GM18873 (cell line): ENCODE measurements around the gene MARK1.

Experiments used
- ATAC-seq: cut with Tn5 transposase; IDR thresholded peaks from one replicate; pipeline ENCODE4 v1.9.1; 2021; ENCODE audit warnings: mild to moderate bottlenecking, moderate library complexity, moderate number of reproducible peaks; ENCODE audit not compliant: unreplicated experiment, low FRiP score

The MARK1 gene

DNA sequence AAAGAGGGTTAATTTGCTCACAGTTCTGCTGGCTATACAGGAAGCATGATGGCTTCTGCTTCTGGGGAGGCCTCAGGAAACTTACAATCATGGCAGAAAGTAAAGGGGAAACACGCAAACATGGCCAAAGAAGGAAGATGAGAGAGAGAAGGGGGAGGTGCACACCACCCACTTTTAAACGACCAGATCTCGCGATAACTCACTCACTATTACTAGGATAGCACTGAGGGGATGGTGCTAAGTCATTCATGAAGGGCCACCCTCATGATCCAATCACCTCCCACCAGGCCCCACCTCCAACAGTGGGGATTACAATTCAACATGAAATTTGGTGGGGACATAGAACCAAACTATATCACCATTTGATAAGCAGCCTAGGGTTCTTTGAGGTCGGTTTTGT lies 159.9 kb downstream of the MARK1 start:
- ATAC-seq, result no peak

DNA sequence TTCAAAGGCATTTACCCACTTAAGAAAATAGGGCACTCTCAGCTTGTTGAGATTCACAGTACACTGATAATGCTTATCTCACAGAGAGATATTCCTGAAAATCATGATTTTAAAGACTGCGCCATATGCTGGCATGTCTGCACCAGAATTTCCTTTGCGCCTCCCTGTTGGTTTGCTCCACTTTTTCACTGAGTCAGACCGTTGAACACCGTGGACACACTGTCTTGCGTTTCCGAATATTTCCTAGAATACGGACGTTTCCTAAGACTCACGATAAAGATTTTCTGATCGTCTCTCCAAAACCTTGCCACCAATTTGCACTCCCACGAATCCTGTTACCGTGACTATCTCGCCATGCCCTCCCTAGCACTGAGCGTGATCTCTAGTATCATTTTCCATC lies 161.7 kb downstream of the MARK1 start:
- no peak for ATAC-seq

DNA sequence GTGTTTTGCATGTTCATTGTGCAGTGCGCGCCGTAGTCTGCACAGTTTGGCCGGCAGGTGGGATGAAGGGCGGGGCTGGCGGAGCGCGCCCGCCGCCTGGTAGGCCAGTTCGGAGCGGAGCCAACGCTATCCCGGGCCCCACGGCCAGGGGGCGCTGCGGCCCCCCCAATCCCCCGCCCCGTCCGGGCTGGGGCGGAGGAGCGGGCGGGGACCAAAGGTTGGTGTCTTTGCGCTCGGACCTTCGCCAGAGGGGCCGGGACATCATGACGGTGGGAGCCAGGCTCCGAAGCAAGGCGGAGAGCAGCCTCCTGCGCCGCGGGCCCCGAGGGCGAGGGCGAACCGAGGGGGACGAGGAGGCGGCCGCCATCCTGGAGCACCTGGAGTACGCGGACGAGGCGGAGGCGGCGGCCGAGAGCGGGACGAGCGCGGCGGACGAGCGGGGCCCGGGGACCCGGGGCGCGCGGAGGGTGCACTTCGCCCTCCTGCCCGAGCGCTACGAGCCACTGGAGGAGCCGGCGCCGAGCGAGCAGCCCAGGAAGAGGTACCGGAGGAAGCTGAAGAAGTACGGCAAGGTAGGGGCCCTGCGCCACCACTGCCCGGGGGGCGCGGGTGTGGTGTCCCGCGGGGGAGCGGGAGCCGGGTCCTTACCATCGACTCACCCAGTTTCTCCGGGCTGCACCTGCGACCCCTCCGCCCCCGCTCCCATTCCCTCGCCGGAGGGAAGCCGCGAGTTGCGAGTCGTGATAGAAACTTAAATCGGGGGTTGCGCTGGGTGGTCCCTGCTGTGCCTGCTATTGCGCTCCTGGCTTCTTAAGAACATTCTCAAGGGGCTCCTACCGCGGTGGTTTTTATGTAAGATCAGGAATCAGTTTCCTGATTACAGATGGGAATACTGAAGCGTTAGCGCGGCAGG lies 162.5 kb downstream of the MARK1 start, which contains the start of gene C1orf115:
C1orf115 (plus strand) TSS at position 224 of the 913 bp plus-strand sequence; CDS start at position 264, 40 bp downstream.
- ATAC-seq, result peak; percentile 96

DNA sequence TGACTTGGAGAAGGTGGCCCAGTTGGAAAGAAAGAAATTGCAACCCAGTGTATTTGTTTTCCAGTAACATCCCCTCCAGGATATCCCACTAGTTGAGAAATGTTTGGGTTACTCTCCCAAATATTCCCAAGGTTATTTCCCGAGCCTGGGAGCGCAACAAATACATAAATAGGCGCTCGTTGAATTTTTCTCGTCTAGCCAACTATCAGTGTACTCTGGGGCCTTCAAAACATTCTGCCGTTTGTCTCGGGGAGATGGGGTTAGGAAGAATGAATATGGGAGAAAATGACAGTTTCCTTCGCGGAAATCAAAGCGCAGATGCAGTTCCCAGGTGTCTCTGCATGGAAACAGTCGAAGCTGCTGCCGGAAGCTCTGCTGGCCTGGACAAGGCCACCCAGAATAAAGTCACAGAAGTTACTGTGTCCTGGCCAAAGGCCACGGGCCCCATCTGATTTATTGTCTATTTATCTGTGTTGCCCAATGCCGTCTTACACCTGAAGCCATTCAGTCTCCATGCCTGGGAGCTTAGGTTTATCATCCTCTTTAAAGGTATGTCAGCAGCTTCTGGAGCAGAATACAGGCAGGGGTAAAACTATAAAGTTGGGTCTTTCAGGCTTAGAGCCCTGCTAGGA lies 163.2 kb downstream of the MARK1 start:
- no peak for ATAC-seq

DNA sequence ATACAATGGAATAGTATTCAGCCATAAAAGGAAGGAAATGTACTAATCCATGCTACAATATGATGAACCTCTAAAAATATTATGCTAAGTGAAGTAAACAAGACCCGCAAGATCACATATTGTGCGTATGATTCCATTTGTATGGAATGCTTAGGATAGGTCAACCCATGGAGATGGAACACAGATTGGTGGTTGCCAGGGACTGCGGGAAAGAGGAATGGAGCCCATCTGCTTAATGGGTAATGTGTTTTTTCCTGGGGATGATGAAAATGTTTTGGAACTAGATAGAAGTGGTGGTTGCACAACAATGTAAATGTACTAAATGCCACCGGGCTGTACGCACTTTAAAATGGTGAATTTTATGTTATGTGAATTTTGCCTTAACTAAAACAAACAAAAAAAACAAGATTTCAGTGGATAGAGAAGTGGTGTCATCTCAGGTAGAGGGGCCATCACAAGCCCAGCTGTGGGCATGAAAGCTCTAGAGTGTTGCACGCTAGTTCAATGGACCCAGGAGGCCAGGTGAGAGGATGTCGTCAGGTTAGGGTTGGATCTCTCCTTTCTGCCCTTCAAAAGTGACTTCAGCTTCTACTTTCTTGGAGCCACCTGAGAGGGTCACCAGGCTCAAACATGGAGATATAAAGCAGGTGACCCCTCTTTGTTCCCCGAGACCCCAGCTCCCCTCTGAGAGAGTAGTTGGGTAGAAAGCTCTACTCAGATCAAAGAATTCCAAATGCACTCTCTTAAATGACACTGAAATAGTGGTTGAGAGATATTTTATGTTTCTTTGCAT lies 164.7 kb downstream of the MARK1 start:
- ATAC-seq, result no peak

DNA sequence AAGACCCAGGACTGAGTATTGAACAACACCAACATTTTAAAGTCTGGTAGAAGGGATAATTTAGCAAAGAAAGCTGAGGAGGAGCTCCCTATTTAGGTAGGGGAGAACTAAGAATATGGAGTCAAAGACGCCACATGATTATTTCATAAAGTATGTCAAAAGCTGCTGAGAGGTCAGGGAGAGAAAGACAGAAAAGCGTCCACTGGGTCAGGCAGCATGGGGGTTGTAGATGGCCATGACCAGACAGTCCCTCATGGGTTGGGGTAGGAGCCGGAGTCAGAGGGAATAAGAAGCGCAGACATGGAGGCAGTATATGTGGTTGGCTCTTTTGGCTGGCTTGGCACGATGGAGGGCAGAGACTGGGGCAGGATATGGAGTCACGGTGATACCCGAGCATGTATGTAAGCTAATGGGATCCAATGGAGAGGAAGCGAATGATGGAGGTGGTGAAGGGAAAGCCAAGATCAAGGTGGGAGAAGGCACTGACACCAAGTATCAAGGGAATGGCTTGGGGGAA lies 167.0 kb downstream of the MARK1 start:
- ATAC-seq, result no peak

DNA sequence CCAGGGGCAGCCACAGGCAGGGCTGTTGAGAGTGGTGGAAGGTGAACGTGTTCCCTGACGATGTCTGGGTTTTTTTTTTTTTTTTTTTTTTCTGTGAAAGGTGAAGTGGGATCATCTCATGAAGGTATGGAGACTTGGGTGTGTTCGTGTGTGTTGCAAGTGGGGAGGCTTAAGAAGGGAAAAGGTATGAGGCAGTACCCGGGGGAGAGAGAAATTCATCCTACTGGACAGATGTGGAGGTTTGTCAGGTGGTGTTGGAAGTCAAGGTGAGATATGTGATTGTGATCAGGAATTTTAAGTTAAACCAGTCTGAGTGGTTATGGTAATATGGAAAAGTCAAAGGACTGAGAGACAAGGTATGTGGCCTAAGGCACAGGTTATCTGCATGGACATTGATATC lies 167.5 kb downstream of the MARK1 start:
- no peak for ATAC-seq

DNA sequence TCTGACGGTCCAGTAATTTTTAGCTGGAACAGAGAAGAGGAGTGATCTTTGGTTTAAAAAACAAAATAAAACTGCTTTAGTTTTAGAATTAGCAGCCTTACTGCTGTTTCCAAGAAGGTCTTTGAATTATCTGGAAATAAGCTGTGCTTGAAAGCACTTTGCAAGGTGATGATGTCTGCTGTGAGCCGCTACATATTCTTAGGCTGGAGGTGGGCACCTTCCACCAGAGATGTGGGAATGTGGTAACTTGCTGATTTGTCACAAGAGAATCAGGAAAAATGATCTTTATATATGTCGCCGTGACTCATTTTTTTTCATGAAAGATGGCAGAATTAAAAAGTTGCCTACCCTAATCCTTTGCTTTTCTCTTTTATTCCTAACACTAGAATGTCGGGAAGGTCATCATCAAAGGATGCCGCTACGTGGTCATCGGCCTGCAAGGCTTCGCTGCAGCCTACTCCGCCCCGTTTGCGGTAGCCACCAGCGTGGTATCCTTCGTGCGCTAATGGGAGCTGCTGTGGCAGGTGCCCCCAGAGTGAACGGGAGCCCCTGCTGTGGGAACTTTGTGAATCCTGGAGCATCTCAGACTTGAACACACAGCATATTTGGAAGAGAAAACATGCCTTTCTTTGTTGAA lies 168.4 kb downstream of the MARK1 start:
- ATAC-seq, result no peak

DNA sequence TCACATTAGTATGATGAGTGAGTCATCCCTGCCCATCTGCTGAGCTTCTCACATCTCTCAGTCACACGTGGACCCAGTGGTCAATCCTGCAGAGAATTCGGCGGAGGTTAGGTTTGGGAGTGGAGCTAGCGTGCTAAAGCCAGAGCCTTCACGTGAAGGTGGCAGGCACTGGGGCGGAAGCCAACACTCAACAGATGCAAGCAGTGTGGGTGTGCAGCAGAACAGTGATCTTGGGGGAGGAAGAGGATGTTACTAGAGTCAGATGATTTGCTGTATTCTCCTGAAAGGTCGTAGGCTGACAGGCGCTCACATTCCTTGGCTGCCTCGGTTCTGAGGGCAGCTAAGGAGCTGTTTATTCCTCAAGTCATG lies 168.9 kb downstream of the MARK1 start:
- no peak for ATAC-seq

DNA sequence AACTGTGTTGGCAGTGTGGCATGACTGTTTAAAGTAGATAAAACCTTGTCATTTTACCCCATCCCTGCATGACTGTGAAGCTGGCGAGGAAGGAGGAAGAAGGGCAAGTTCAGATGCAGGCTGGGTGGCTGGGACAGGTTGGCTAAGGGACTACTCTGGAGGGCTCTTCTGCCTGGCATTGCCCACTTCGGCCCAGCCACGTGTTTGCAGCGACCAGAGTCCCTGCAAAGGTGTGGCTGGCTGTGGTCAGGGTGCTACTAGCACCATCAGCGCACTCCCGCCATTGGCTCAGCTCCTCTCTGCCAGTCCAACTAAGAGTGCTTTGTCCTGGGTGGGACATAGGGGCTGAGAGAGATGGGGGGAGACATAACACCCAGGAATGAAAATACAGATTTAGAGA lies 169.4 kb downstream of the MARK1 start:
- no peak for ATAC-seq

DNA sequence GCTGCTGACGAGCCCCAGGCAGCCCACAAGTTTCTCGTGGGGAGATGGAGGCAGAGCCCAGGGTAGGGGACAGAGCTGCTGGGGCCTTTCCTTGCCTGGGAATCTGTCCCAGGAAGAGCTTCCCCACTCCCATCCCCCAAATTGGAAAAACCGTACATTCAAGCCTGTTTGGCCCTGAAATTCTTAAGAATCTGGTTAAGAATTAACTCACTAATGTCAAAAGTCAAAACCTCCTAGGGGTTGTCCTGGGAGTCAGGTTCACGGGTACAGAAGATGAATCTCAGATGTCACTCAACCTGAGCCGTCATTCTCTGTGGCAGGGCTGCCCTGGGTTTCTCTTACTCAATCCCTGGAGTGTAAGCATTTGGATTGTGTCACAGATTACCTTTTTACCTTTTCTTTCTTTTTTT lies 170.7 kb downstream of the MARK1 start:
- no peak for ATAC-seq

DNA sequence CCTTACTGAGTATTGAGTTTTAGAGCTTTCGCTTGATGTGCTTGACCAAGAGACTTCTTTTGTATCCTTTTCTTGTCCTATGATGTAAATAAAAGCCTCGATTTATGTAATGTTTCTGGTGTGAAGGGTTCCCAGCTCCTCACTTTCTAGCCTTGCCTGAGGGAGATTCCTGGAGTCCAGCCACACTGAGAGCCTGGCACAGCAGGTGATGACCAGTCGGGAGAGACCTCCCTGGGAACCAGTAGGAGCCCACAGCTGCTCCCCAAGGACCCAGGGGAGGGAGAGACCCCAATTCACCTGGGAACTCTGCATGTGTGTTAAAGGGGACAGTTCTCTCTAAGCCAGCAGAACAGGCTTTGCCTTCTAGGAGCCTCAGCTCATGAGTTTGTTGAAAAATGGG lies 171.1 kb downstream of the MARK1 start:
- ATAC-seq, result no peak

DNA sequence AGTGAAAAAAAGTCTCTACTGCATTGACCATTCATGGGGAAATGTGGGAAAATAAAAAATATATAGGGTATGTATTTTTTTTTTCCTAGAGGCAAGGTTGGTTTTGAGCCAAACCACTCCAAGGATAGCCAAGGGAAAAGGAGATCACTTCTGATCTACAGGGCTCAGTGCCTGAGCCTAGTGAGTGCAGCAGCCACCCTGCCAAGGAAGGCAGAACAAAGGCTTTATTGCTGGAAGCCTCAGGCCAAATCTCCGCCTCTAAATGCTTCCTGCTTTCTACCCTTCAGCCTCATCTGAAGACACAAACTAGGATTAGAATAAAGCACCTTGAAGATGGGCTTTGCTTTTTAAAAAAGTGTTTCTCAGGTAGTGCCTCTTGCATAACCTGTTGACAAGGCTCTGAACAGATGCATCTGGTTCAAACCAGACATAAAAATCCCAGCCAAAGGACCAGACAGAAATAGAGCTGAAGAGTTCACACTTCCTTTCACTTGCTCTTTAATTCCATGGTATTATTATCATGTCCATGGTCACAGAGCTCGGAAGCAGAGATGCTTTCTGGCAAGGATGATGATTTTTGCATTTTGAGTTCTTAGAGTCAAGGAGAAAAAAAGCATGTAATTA lies 172.7 kb downstream of the MARK1 start:
- ATAC-seq, result no peak

DNA sequence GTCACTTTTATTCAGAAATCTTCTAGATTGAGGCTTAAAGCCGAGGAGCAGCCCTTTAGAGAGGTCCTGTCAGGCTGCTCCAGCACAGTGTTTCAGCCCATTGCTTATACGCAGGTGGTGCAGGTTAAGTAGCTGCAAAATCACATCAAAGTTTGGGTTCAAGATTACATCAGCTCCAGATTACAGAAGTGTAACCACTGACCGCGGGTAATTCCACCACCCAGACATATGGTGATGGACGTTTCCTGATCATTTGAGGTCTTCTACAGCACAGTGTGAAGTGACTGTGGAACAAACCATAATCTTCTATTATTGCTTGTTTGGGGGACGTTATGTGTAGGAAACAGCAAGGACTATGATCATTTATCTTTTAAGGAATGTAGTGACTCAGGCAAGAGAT lies 174.0 kb downstream of the MARK1 start:
- no peak for ATAC-seq

DNA sequence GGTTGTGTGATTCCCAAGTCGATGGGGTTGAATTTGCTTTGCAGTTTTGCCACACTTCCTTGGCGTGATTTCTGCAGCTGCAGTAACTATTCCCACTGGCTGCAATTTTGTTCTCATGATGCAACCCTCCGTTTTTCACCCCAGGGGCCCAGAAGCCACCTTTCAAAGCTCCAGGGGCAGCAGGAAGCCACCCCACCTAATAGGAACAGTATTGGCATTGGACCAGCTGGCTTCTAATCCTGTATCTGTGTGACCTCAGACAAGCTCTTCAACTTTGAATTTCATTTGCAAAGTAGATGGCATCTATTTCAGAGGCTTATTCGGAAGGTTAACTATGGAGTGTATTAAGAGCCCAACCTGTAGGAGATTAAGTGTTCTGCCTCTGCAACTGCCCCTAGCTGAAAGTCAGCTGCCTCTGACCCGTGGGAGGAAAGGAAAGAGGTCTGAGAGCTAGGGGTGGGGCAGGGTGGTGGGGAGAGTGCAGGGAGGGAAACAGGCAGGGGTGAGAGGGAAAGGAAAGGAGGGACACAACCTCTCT lies 174.9 kb downstream of the MARK1 start:
- no peak for ATAC-seq

DNA sequence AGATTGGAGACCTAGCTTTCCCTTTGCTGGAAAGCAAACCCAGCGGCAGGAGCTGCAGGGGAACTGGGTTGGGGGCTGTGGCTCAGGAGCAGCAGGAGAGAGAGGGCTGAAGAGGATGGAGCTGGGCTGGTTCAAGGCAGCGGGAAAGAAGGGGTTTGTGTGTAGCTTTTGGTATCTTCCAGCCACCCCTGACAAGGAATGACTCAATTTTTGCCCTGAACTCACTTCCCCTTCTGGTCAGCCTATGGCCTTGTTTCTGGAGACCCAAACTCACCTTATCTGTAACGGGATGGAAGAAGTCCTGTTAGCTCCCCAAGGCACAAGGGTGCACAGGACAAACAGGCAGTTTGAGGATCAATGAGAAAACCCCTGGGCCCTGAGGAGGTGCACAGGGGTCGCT lies 175.4 kb downstream of the MARK1 start:
- no peak for ATAC-seq

DNA sequence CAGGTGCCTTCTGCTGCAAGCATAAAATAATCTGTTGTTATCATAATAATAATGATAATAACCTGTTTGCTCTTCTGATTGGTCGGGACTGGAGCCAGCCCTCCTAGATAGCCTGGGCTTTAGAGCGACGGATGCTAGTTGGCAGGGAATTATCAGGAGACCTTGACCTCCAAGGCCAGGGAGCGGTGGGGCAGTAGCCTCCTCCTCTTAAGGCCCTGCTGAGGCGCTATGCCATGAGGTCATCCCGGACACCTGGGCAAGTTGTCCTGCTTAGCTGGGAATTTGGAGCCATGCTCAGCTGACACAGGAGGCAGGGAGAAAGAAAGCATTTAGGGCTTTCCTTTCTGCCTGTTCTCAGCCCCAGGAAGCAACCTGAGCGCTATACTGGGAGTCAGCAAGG lies 177.8 kb downstream of the MARK1 start:
- ATAC-seq, result no peak

DNA sequence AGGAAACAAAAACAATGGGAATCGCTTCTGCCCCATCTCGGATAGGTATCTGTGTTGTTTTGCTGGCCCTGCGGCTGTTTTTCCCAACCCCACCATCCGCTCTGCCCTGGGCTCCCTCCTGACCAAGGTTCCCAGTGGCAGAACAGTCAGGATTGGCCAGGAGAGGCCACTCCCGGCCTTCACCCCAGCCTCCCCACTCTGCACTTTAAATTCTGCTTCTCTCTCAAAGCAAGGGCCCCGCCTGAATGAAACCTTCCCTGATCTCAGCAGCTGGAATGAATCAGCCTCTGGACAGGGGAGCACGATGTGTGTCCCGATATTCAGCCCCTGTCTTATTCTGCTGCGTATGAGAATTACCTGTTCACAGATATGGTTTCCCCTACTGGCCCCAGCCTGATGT lies 178.5 kb downstream of the MARK1 start:
- no peak for ATAC-seq

DNA sequence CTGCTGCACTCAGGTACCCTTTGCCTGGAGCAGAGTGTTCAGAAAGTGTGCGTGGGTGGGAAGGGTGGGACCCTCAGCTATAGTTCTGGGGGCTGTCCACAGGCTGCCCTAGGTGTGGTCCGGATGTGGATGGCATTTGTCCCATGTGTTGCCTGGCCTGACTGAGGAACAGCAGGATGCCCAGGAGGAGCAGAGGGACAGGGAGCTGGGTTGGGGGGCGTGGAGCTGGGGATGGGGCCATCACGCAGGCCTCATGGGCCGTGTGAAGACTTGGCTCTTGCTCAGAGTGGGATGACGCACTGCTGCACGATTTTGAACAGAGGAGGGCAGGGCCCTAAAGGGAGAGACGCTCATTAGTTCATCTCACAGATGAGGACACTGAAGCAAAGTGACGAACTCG lies 179.2 kb downstream of the MARK1 start:
- ATAC-seq, result no peak

DNA sequence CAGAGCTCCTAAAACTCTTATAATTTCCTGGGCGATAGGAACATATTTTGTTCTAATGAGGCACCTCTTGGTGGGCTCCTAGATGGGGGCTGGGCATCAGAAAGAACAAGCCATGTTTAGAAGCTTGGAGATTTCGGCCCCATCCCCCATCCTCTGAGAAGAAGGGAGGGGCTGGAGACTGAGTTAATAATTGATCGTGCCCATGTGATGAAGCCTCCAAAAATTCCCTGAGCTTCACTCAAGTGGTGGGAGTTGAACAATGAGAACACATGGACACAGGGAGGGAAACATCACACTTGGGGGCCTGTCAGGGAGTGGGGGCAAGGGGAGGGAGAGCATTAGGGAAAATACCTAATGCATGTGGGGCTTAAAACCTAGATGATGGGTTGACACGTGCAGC lies 180.3 kb downstream of the MARK1 start:
- no peak for ATAC-seq
